Tibial artery (tissue), 4 donors: ENCODE measurements around the gene ATAD3B.
A peak's percentile ranks its signal among the peaks of the same experiment; 100 is the strongest.
"Not testable (repeated sequence)": the region's sequence is repeated elsewhere in the genome, so short reads cannot be mapped to it uniquely, and the experiment has no call there.

Experiments used
- DNase-seq, 2 donors: peaks; one replicate each; pipeline ENCODE4 v3.0.0-alpha.2; 2019
- H3K27ac ChIP-seq, 2 donors: fragments of 200-600 bp; sonication (generic) in 1 of 2; 1 replicate in 1 of 2; 2 replicates in 1 of 2; pipeline ENCODE4 v1.5.1; 2018 to 2019; ENCODE audit warnings: mild to moderate bottlenecking in 1 of 2
- H3K27me3 ChIP-seq, 2 donors: fragments of 200-600 bp; sonication (generic) in 1 of 2; one replicate each; pipeline versions ENCODE4 v1.5.1 to v1.6.0; 2016 to 2019
- H3K36me3 ChIP-seq, 3 donors: fragments of 200-600 bp; sonication (generic) in 2 of 3; one replicate each; pipeline ENCODE4 v1.5.1; 2016 to 2019; ENCODE audit warnings: mild to moderate bottlenecking in 2 of 3
- H3K4me1 ChIP-seq, 4 donors: fragments of 200-600 bp; sonication (generic) in 2 of 4; 1 replicate in 3 of 4; 2 replicates in 1 of 4; pipeline ENCODE4 v1.5.1; 2016 to 2019
- H3K4me3 ChIP-seq, 2 donors: fragments of 200-600 bp; sonication (generic) in 1 of 2; 1 replicate in 1 of 2; 2 replicates in 1 of 2; pipeline ENCODE4 v1.5.1; 2018 to 2019; ENCODE audit warnings: mild to moderate bottlenecking in 2 of 2
- H3K9me3 ChIP-seq, 3 donors: fragments of 200-600 bp; sonication (generic) in 1 of 3; one replicate each; pipeline ENCODE4 v1.5.1; 2016 to 2019
- CTCF ChIP-seq, 2 experiments: fragments of 200-600 bp in 1 of 2; fragments of 450-650 bp in 1 of 2; IDR thresholded peaks; one replicate each; pipeline ENCODE4 v1.5.1; 2017 to 2019; ENCODE audit warnings: antibody characterized with exemption in 2 of 2, mild to moderate bottlenecking in 1 of 2, moderate library complexity in 1 of 2
- intact Hi-C: fragments of 100-400 bp; cut with DNase I; formaldehyde crosslinking; loops from one replicate; pipeline ENCODE4 v1.15.0; 2023; ENCODE audit warnings: low total_unique reads

The ATAD3B gene

GRCh38 chr1:1504777-1505365 is 33.3 kb downstream of the ATAD3B start:
- peak overlapping the region in 1 of 2 donors; percentile 9 for H3K4me3 ChIP-seq
- peak; percentile 54 to 56 for TF ChIP-seq CTCF (IDR thresholded peaks at IDR 0.05)
- H3K27me3 ChIP-seq, H3K9me3 ChIP-seq, H3K36me3 ChIP-seq, intact Hi-C loops: not testable (repeated sequence)
- peak; percentile 57 to 74 for DNase-seq
- H3K27ac ChIP-seq: peak overlapping the region; percentile 31 to 58
- H3K4me1 ChIP-seq: peaks cover 0 to 10% (median 0%) of the 10 kb centered on the region in 4 donors

GRCh38 chr1:1505366-1505798 is 33.8 kb downstream of the ATAD3B start:
- Histone ChIP-seq H3K4me1 (peaks cover 0 to 10% (median 0%) of the 10 kb centered on the region in 4 donors), H3K27ac (peak overlapping the region; percentile 31 to 58), H3K4me3 (peak overlapping the region in 1 of 2 donors; percentile 9)
- peak in 1 of 2 donors; percentile 34 for DNase-seq
- H3K27me3 ChIP-seq, H3K36me3 ChIP-seq, intact Hi-C loops, H3K9me3 ChIP-seq: not testable (repeated sequence)
- peak; percentile 24 to 28 for TF ChIP-seq CTCF (IDR thresholded peaks at IDR 0.05)

DNA sequence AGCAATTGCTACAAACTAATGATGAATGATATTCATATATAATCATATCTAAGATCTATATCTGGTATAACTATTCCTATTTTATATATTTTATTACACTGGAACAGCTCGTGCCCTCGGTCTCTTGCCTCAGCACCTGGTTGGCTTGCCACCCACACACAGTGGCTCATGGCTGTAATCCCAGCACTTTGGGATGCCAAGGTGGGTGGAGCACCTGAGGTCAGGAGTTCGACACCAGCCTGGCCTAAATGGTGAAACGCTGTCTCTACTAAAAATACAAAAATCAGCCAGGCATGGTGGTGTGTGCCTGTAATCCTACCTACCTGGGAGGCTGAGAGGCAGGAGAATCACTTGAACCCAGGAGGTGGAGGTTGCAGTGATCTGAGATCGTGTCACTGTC is 34.2 kb downstream of the ATAD3B start:
- H3K4me3 ChIP-seq, DNase-seq, H3K9me3 ChIP-seq, H3K36me3 ChIP-seq, intact Hi-C loops, H3K27me3 ChIP-seq: not testable (repeated sequence)
- Histone ChIP-seq H3K4me1 (peaks cover 0 to 12% (median under 1%) of the 10 kb centered on the region in 4 donors), H3K27ac (peak overlapping the region; percentile 31 to 58)

- no peaks in the 10 kb centered on the region for H3K36me3 ChIP-seq
- intact Hi-C loops: no loop called here
- no peak for DNase-seq
Measured at GRCh38 chr1:1507305-1507704, 35.7 kb downstream of the ATAD3B start.

DNA sequence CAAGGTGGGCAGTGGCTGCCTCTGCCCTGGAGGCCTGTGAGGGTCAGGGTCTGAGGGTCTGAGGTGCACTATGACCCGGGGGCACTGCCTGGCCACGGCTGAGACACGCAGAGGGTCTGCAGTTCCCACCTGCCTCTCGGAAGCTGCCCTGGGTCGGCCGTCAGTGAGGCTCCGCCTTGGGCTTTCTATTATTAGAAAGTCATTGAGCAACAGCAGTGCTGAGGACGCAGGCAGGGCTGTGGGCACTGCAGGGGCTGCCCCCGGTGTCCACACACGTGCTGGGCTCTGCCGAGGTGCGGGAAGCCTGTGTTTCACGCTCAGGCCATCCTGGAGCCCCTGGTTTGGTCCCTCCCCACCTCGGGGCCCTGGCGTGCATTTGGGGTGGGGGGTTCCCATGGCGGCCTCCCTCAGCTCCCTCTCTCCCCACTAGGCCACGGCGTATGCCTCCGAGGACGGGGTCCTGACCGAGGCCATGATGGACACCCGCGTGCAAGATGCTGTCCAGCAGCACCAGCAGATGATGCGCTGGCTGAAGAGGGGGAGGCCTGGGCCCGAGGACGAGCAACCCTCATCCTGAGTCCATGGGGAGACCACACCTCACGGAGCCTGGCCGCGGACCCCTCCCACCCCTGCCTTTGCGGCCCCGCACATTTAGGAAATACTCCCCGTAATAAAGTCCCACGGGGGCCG is 37.4 kb downstream of the ATAD3B start:
- intact Hi-C loops, H3K36me3 ChIP-seq, H3K9me3 ChIP-seq, H3K27ac ChIP-seq, DNase-seq, H3K4me3 ChIP-seq, H3K27me3 ChIP-seq: not testable (repeated sequence)
- H3K4me1 ChIP-seq: peaks cover 0 to 25% (median 9%) of the 10 kb centered on the region in 4 donors

More at GRCh38 chr1:1507305-1507704, 35.7 kb downstream of the ATAD3B start:
- Histone ChIP-seq H3K4me1 (peaks cover 0 to 17% (median 6%) of the 10 kb centered on the region in 4 donors), H3K9me3 (no peaks in the 10 kb centered on the region), H3K4me3 (no peak overlapping the region), H3K27me3 (no peaks in the 10 kb centered on the region), H3K27ac (no peak overlapping the region)
- TF ChIP-seq CTCF (IDR thresholded peaks at IDR 0.05): no peak

DNA sequence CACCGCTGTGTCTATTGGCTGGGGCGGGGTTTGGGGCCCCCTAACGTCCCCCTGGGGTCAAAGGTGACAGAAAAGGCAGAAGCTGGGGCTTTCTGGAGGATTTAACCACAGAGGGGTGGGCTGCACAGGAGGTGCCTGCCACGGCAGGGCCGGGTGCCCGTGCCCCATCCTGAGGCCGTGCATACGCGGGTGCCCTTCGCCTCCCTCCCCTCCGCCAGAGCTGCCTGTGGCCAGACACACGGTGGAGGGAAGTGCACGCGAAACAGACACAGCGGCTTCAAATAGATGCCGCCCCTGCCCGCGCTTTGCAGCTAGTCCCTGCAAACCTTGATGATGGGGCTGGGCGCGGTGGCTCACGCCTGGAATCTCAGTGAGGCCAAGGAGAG is 37.9 kb downstream of the ATAD3B start:
- H3K27me3 ChIP-seq, H3K27ac ChIP-seq, H3K4me3 ChIP-seq, intact Hi-C loops, DNase-seq, H3K36me3 ChIP-seq, H3K9me3 ChIP-seq: not testable (repeated sequence)
- peaks cover 0 to 25% (median 9%) of the 10 kb centered on the region in 4 donors for H3K4me1 ChIP-seq

GRCh38 chr1:1510912-1511532 is 39.5 kb downstream of the ATAD3B start:
- peak overlapping the region; percentile 90 to 91 for H3K27ac ChIP-seq
- intact Hi-C loops: no loop called here
- peaks cover 0 to 15% (median 9%) of the 10 kb centered on the region in 4 donors for H3K4me1 ChIP-seq
- H3K9me3 ChIP-seq: no peaks in the 10 kb centered on the region
- DNase-seq: no peak
- no peaks in the 10 kb centered on the region for H3K36me3 ChIP-seq
- no peaks in the 10 kb centered on the region for H3K27me3 ChIP-seq
- TF ChIP-seq CTCF (IDR thresholded peaks at IDR 0.05): no peak
- H3K4me3 ChIP-seq: peak overlapping the region; percentile 76 to 78
